Measurements from ENCODE around the gene GARIN5B. TPM values are rescaled to one million over a fixed set of nuclear protein-coding genes. Genes with fewer than 3 reads are reported as not detected.

GARIN5B gene
- total RNA-seq, 1 donor from 2014 or later, result not detected

- DNase-seq (ENCODE audit: low spot score) (no peak), ATAC-seq (no peak)
- intact Hi-C loops (cut with DNase I), result no loop called here
Observed at GRCh38 chr19:55309448-55309847, 53.6 kb downstream of the GARIN5B start.

GRCh38 chr19:55308281-55308680 lies 54.8 kb downstream of the GARIN5B start:
- intact Hi-C loops (cut with DNase I), result no loop called here
- no peak for ATAC-seq
- DNase-seq (ENCODE audit: low spot score), result no peak

- intact Hi-C loops (cut with DNase I), result no loop called here
- ATAC-seq (no peak), DNase-seq (ENCODE audit: low spot score) (no peak)
Observed at GRCh38 chr19:55306712-55307111, 56.3 kb downstream of the GARIN5B start.

GRCh38 chr19:55305983-55306562 lies 57.0 kb downstream of the GARIN5B start:
- no peak for DNase-seq (ENCODE audit: low spot score)
- no peak for ATAC-seq
- intact Hi-C loops (cut with DNase I), result no loop called here

GRCh38 chr19:55305491-55305890 lies 57.6 kb downstream of the GARIN5B start:
- intact Hi-C loops (cut with DNase I), result no loop called here
- DNase-seq (ENCODE audit: low spot score) (no peak), ATAC-seq (peak; percentile 75)

GRCh38 chr19:55304980-55305379 lies 58.1 kb downstream of the GARIN5B start:
- ATAC-seq (no peak), DNase-seq (ENCODE audit: low spot score) (no peak)
- intact Hi-C loops (cut with DNase I), result loop anchor here (5.0 kb wide), 1 partner anchor 77 kb away; the partner anchor contains the start of gene TMEM238

Other genes starting within 250 kb of the GARIN5B start
- gene PPP1R12C, start 245.6 kb downstream of the GARIN5B start, total RNA-seq, result 112 TPM
- gene TNNT1, start 214.1 kb downstream of the GARIN5B start, total RNA-seq, result 1.4 TPM
- not detected for gene TNNI3, start 205.5 kb downstream of the GARIN5B start, total RNA-seq
- gene DNAAF3, start 196.6 kb downstream of the GARIN5B start, total RNA-seq, result 0.62 TPM
- not detected for gene SYT5, start 183.0 kb downstream of the GARIN5B start, total RNA-seq
- 1.5 TPM for gene PTPRH, start 153.8 kb downstream of the GARIN5B start, total RNA-seq
- 6.0 TPM for gene TMEM86B, start 134.5 kb downstream of the GARIN5B start, total RNA-seq
- gene PPP6R1, start 104.2 kb downstream of the GARIN5B start, total RNA-seq, result 40.4 TPM
- gene HSPBP1, start 83.2 kb downstream of the GARIN5B start, total RNA-seq, result 16.1 TPM
- gene BRSK1, start 79.3 kb downstream of the GARIN5B start, total RNA-seq, result 6.5 TPM
- gene TMEM150B, start 37.9 kb downstream of the GARIN5B start, total RNA-seq, result 5.1 TPM
- gene KMT5C, start 23.4 kb downstream of the GARIN5B start, total RNA-seq, result 18.1 TPM
- gene COX6B2, start 8.5 kb downstream of the GARIN5B start, total RNA-seq, result 0.31 TPM
- gene IL11, start 7.2 kb upstream of the GARIN5B start, total RNA-seq, result 0.45 TPM
- gene TMEM190, start 13.6 kb upstream of the GARIN5B start, total RNA-seq, result not detected
- 2.9 TPM for gene TMEM238, start 21.0 kb upstream of the GARIN5B start, total RNA-seq
- gene RPL28, start 22.7 kb upstream of the GARIN5B start, total RNA-seq, result 902 TPM
- gene UBE2S, start 44.5 kb upstream of the GARIN5B start, total RNA-seq, result 17.1 TPM
- 9.0 TPM for gene SHISA7, start 80.0 kb upstream of the GARIN5B start, total RNA-seq
- 35.7 TPM for gene ISOC2, start 98.4 kb upstream of the GARIN5B start, total RNA-seq
- not detected for gene C19orf85, start 101.5 kb upstream of the GARIN5B start, total RNA-seq
- gene ZNF628, start 113.4 kb upstream of the GARIN5B start, total RNA-seq, result 9.0 TPM
- 11.5 TPM for gene NAT14, start 121.9 kb upstream of the GARIN5B start, total RNA-seq
- 13.5 TPM for gene SSC5D, start 125.2 kb upstream of the GARIN5B start, total RNA-seq
- gene SBK2, start 173.9 kb upstream of the GARIN5B start, total RNA-seq, result not detected
- gene SBK3, start 182.3 kb upstream of the GARIN5B start, total RNA-seq, result 0.53 TPM
- gene ZNF579, start 217.6 kb upstream of the GARIN5B start, total RNA-seq, result 14.3 TPM
- gene FIZ1, start 236.3 kb upstream of the GARIN5B start, total RNA-seq, result 11.7 TPM
- 18.9 TPM for gene ZNF524, start 237.0 kb upstream of the GARIN5B start, total RNA-seq
- 15.9 TPM for gene ZNF865, start 242.4 kb upstream of the GARIN5B start, total RNA-seq

Measured in sciatic nerve (tissue), 2 donors.